Measurements from ENCODE around the gene SLC39A11.

The SLC39A11 gene

GRCh38 chr17:72913142-72913682, 179.3 kb downstream of the SLC39A11 start:
- no peaks in the 10 kb centered on the region for H3K27me3 ChIP-seq (ENCODE audit: insufficient read depth, low read depth)
- no peaks in the 10 kb centered on the region for H3K36me3 ChIP-seq (ENCODE audit: insufficient read depth)
- H3K4me2 ChIP-seq: no peak overlapping the region
- no peaks in the 10 kb centered on the region for H3K79me2 ChIP-seq (ENCODE audit: insufficient read depth, low read depth)
- no peaks in the 10 kb centered on the region for H3K4me1 ChIP-seq (ENCODE audit: low read depth, poor library complexity, severe bottlenecking)
- TF ChIP-seq, protein P1, sequence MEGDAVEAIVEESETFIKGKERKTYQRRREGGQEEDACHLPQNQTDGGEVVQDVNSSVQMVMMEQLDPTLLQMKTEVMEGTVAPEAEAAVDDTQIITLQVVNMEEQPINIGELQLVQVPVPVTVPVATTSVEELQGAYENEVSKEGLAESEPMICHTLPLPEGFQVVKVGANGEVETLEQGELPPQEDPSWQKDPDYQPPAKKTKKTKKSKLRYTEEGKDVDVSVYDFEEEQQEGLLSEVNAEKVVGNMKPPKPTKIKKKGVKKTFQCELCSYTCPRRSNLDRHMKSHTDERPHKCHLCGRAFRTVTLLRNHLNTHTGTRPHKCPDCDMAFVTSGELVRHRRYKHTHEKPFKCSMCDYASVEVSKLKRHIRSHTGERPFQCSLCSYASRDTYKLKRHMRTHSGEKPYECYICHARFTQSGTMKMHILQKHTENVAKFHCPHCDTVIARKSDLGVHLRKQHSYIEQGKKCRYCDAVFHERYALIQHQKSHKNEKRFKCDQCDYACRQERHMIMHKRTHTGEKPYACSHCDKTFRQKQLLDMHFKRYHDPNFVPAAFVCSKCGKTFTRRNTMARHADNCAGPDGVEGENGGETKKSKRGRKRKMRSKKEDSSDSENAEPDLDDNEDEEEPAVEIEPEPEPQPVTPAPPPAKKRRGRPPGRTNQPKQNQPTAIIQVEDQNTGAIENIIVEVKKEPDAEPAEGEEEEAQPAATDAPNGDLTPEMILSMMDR (conservative IDR thresholded peaks at IDR 0.05; ENCODE audit: low read depth, low read length): no peak
- H2AFZ ChIP-seq (ENCODE audit: low read depth): no peak overlapping the region
- no peak overlapping the region for H3K27ac ChIP-seq
- H3K9ac ChIP-seq: no peak overlapping the region
- H3K4me3 ChIP-seq (IDR thresholded peaks at IDR 0.05; ENCODE audit: insufficient read depth, low read depth, low read length): no peak overlapping the region
- H4K20me1 ChIP-seq (ENCODE audit: insufficient read depth): no peaks in the 10 kb centered on the region

- H3K9ac ChIP-seq: no peak overlapping the region
- H3K4me3 ChIP-seq (IDR thresholded peaks at IDR 0.05; ENCODE audit: insufficient read depth, low read depth, low read length): no peak overlapping the region
- no peak overlapping the region for H3K4me2 ChIP-seq
- H3K27ac ChIP-seq: no peak overlapping the region
- no peaks in the 10 kb centered on the region for H3K36me3 ChIP-seq (ENCODE audit: insufficient read depth)
- no peaks in the 10 kb centered on the region for H3K27me3 ChIP-seq (ENCODE audit: insufficient read depth, low read depth)
- H3K79me2 ChIP-seq (ENCODE audit: insufficient read depth, low read depth): no peaks in the 10 kb centered on the region
- H2AFZ ChIP-seq (ENCODE audit: low read depth): no peak overlapping the region
- H4K20me1 ChIP-seq (ENCODE audit: insufficient read depth): no peaks in the 10 kb centered on the region
- H3K4me1 ChIP-seq (ENCODE audit: low read depth, poor library complexity, severe bottlenecking): no peaks in the 10 kb centered on the region
- TF ChIP-seq, protein P1 (conservative IDR thresholded peaks at IDR 0.05; ENCODE audit: low read depth, low read length): no peak
These were observed 186.2 kb downstream of the SLC39A11 start for GRCh38 chr17:72906306-72906705.

DNA sequence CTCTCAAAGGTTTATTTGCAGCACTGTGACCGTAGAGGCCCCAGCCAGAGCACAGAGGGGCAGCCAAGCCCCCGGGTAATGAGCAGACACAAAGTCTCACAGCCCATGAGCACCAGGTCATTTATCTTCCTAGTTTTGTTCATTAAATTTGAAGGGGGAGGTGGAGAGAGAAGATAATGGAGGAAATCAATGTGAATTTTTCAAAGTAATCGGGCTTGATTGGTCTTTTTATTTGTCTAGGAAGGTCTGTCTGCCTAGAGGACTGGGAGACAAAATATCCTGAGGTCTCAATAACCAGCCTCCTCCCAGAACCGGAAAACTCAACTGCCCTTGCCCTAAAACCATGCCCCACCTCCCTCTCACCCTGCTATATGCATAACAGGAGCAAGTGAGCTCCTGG, 189.0 kb downstream of the SLC39A11 start:
- Histone ChIP-seq H3K36me3 (ENCODE audit: insufficient read depth) (no peaks in the 10 kb centered on the region), H3K27ac (no peak overlapping the region), H2AFZ (ENCODE audit: low read depth) (no peak overlapping the region), H3K4me1 (ENCODE audit: low read depth, poor library complexity, severe bottlenecking) (no peaks in the 10 kb centered on the region), H3K4me3 (IDR thresholded peaks at IDR 0.05; ENCODE audit: insufficient read depth, low read depth, low read length) (no peak overlapping the region), H3K9ac (no peak overlapping the region), H3K27me3 (ENCODE audit: insufficient read depth, low read depth) (no peaks in the 10 kb centered on the region), H4K20me1 (ENCODE audit: insufficient read depth) (no peaks in the 10 kb centered on the region), H3K79me2 (ENCODE audit: insufficient read depth, low read depth) (no peaks in the 10 kb centered on the region), H3K4me2 (no peak overlapping the region)
- TF ChIP-seq, protein P1 (conservative IDR thresholded peaks at IDR 0.05; ENCODE audit: low read depth, low read length): no peak

- H4K20me1 ChIP-seq (ENCODE audit: insufficient read depth): no peaks in the 10 kb centered on the region
- no peaks in the 10 kb centered on the region for H3K4me1 ChIP-seq (ENCODE audit: low read depth, poor library complexity, severe bottlenecking)
- TF ChIP-seq, protein P1 (conservative IDR thresholded peaks at IDR 0.05; ENCODE audit: low read depth, low read length): no peak
- no peak overlapping the region for H3K27ac ChIP-seq
- H3K4me2 ChIP-seq: no peak overlapping the region
- no peak overlapping the region for H2AFZ ChIP-seq (ENCODE audit: low read depth)
- H3K79me2 ChIP-seq (ENCODE audit: insufficient read depth, low read depth): no peaks in the 10 kb centered on the region
- H3K4me3 ChIP-seq (IDR thresholded peaks at IDR 0.05; ENCODE audit: insufficient read depth, low read depth, low read length): no peak overlapping the region
- no peaks in the 10 kb centered on the region for H3K36me3 ChIP-seq (ENCODE audit: insufficient read depth)
- H3K9ac ChIP-seq: no peak overlapping the region
- no peaks in the 10 kb centered on the region for H3K27me3 ChIP-seq (ENCODE audit: insufficient read depth, low read depth)
These were observed 190.8 kb downstream of the SLC39A11 start for GRCh38 chr17:72901657-72902056.
